GM19467 (cell line): ENCODE results near the gene PLCG2.
"Not testable (repeated sequence)": the region's sequence is repeated elsewhere in the genome, so short reads cannot be mapped to it uniquely, and the experiment has no call there.

Experiments used
- ATAC-seq: cut with Tn5 transposase; IDR thresholded peaks from one replicate; pipeline ENCODE4 v1.9.1; 2021; ENCODE audit warnings: mild to moderate bottlenecking, moderate library complexity; ENCODE audit not compliant: unreplicated experiment

Gene PLCG2

DNA sequence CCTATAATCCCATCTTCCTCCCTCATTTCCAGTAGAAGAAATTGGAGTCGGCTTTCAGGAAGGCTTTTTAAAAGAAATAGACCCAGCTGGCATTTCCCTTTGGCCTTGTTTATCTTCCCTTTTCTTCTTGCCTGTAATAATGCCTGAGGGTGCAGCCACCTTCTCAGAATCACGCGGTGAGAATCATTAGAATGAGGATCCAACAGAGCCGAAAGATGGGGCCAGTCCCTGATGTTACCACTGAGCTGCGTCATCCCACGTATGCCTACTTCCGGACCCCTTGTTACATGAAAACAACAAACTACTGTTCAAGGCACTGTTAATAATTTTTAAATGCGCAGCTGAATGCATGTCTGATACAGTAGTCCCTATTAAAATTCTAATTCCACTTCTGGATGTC lies 208.0 kb downstream of the PLCG2 start:
- ATAC-seq, result no peak

DNA sequence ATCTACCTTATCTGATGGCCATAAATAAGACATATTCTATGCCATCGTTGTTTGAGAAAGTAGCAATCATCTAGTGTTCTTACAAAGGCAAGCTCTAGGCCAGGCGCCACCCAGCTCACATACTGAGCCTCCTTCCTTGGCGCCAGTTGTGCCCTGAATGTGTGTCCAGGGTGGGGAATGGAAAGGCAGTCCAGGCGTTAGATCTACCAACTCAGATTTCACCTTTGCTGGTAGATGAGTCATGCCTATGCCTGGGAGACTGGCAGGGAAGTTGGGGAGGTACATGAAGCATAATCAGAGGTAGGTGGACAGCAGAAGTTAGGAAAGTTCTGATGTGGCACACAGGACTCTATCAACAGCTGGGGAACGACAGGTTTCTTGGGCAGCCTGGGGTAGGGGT lies 208.6 kb downstream of the PLCG2 start:
- ATAC-seq, result no peak

- no peak for ATAC-seq
Observed at GRCh38 chr16:81992859-81993258, 213.8 kb downstream of the PLCG2 start.

DNA sequence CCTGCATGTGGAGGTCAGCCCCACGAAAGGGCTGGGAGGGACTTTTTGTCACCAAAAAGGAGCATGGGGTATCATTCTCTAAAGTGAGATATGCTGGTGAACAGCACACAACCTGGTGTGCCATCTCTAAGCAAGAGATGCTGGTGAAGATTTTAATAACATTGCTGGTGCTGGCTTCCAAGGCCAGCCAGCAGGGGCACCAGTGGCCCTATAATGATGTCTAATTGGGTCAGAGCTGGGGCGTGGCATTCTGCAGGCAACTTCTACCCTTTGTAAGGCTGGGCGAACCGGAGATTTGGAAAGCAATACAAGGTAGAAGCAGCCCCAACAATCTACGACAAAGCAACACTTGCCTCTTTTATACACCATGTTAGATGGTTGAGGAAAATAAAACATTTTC lies 215.4 kb downstream of the PLCG2 start:
- ATAC-seq, result no peak

- no peak for ATAC-seq
Observed at GRCh38 chr16:81995651-81996050, 216.6 kb downstream of the PLCG2 start.

GRCh38 chr16:81996664-81997509 lies 217.8 kb downstream of the PLCG2 start:
- ATAC-seq, result no peak

DNA sequence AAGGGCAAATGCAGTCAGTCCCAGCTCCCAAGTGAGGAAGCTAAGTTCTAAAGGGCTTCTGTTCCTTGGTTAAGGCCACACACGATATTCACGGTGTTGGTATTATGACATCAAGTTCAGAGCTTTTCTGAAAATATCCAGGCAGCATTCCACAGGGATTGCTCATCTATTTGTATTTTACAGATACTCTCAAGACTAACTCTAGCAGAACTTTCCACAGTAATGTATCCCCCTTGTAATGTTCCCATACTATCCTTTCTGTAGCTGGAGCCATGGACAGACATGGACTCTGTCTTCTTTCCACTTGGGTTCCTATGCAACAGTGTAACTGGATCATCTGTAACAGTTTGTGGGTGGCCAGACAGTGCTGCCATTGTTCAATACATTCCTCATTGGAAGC lies 218.6 kb downstream of the PLCG2 start:
- ATAC-seq, result no peak

GRCh38 chr16:82002831-82003230 lies 223.7 kb downstream of the PLCG2 start:
- no peak for ATAC-seq

- no peak for ATAC-seq
Observed at GRCh38 chr16:82004601-82005000, 225.5 kb downstream of the PLCG2 start.

DNA sequence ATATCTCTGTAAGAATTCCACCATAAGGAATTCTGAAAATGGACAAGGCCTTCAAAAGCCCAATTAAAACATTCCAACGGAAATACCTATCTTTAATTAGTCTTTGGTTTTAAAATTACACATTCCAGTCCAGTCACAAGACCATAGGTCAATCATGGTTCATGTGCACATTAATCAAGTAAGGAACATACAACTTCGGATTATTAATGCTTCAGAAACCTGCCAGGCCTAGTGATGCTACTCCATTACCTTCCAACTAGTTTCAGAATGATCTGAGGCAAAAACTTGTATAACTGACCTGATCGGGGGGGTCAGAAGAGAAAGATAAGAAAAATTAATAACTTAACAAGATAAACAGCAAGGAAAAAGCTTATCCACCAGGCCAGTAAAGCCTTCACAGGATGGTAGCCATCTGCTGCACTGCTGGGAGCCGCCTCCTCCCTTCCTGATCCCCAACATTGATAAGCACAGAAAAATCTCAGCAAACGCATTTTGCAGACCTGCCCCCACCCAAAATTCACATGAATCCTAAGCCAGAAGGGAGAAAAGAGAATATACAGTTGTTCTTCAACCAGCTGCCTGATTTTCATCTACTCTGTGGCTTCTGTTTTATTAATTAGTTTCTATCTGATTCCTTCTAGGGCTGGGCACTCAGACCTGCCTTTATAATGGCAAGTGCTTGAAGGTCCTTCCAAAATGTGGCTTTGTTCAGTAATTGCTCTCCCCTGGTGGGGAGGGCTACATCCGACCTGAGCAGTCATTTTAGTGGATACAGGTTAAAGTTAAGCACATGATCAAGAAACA lies 226.1 kb downstream of the PLCG2 start:
- ATAC-seq, result no peak

DNA sequence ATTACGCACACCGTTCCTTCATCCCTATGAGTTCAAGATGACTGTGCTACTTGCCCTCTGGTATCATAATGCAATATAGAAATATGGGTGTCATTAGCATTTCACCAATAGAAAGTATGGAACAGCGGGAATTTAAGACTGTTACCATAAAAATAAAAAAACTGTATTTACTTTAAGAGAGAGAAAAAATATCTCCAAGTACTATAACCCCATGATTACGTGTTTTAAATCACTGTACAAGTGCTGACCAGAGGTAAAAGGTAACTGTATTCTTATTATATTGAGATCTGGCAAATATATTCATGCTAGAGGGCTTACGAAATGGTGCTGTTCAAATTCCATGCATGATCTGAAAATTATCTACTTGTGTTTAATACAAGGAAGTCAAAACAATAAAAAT lies 226.9 kb downstream of the PLCG2 start:
- no peak for ATAC-seq

DNA sequence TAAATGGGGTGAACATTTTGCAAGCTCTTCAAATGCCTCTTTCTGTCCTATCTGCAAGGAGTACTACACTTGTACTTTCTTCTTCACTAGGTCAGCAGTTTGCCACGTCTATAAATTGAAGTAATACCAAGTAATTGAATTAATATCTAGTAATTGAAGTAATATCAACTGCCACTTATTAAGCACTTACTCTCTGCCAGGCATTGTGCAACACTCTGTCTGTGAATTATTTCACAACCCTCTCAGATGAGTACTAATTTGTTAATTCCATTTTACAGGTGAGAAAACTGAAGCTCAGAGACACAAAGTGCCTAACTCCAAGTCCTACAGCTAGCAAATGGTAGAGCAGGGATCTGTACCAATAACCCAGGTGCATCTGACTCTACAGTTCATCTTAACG lies 228.1 kb downstream of the PLCG2 start:
- ATAC-seq, result no peak

- no peak for ATAC-seq
Observed at GRCh38 chr16:82008957-82009592, 230.0 kb downstream of the PLCG2 start.

- ATAC-seq, result not testable (repeated sequence)
Observed at GRCh38 chr16:82009789-82010188, 230.7 kb downstream of the PLCG2 start.

GRCh38 chr16:82010649-82011048 lies 231.6 kb downstream of the PLCG2 start:
- no peak for ATAC-seq

GRCh38 chr16:82011199-82011641 lies 232.1 kb downstream of the PLCG2 start, which contains the start of gene SDR42E1:
Gene SDR42E1 (minus strand): TSS chr16:82011470. CDS start chr16:82000858, 10,612 bp downstream.
- ATAC-seq, result peak; percentile 95
